ENCODE results near the gene MOCS1.
"Not testable (repeated sequence)": the region's sequence is repeated elsewhere in the genome, so short reads cannot be mapped to it uniquely, and the experiment has no call there.

Gene MOCS1

DNA sequence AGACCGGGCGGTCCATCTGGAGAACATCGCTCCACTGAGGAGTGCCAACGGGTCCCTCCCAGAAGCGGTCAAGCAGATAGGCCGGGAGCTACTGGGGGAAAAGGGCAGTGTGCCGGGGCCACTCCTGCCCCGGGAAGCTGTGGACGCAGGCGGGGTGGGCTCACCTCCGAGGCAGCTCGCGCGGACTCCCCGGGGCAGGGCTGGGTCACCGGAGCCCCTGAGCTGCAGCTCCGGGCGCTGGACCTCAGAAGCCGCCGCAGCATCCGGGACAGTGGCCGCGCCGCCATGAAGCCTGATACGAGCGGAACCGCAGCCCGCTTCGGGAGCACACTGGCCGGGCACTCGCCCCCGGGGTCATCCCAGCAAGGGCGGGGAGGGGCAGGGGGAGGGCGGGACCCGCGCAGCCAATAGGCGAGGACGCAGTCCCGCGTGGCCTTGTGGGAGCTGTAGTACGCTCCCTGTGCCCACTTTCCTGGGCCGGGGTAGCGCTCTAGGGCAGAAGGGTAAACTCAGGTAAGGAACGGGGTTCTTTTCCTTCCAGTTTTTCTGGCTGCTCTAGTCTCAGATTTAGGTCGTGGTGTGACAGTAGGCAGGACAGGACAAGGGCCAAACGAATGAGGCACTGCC is at the start of gene MOCS1:
TSS of gene MOCS1 (minus strand) at position 332 of the 627 bp plus-strand sequence. CDS start at position 287, 45 bp downstream.
- ATAC-seq = peak; percentile 85
- peak; percentile 63 for DNase-seq

DNA sequence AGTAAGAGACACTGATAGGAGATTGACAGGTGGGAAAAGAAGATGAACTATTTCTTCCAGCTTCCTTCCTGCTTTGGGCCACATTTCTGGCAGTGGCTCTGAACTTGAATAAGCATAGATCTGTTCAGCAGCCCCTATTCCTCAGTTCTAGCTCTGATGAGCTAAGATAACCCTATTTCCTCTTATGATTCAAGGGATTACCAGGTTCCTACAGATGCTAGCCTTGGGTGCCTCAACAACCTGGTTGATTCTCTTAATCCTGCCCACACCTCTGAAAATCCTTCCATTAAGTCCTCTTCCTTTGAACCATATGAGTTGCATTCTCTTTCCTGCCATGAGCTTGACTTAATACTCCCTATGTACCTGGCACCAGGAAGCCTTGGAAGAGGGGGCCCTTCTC is 49.8 kb upstream of the MOCS1 start:
- DNase-seq = no peak
- ATAC-seq = no peak

DNA sequence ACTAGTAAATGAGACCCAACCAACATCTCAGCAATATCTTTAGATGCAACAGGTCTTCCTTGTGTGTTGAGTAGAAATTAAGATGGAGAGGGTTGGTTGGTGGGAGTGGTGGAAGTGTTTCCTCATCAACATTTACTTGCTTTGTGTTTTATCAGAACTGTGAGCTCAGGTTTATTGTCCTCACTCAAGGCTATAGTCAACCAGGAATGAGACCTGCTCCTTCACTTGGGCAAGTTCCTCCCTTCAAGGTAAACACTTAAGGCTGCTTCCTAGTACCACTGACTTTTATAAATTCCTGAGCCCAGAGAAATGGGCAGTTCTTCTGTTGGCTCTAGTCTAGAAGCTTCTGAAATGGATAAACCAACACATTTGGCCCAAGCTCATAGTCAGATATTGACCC is 48.9 kb upstream of the MOCS1 start:
- no peak for DNase-seq
- ATAC-seq = no peak

DNA sequence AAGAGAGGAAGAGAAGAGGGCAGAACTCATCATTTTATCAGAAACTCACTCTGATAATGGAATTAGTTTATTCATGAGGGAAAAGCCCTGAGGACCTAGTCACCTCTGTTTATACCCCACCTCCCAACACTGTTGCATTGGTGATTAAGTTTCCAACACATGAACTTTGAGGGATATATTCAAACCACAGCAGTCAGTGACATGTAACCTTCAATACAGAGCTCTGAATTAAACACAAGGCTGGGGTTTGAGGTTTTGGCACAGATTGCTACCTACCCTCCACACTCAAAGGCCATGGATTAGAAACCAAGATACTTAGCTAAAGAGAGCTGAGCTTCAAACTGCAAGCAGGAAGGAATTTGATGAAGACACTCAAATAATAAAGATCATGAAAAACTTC is 48.5 kb upstream of the MOCS1 start:
- DNase-seq (no peak), ATAC-seq (peak; percentile 69)

DNA sequence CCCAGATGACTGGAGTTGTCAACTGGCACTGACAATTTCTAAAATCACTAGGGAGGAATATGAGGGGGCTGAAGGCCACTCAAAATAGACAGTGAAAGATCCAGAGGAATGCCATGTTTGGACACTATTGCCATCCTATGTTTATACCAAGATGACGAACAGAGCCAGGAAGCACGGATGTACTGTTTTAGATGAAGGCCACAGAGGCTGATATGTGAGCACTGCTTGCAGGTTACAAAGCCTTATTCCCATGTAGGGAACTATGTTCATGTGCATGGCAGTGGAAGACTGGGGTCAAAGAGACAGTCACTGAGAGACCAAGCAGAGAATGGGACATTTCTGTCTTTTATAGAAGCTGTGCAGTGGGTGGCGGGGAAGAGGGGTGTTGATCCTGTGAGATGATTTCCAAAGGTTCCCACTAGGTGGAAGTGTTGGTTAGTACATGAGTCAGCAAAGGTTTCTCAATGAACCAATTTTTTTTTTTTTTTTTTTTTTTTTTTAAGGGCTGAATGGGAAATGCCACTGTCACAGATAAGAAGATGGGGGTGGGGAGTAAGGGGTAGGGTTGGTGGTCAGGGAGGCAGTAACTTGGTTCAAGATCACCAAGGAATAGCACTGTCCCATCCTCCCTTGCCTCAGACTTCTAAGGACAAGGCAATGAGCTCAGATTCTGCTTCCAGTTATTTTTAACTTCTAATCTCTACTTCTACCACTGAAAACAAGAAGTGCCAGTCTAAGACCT is 46.7 kb upstream of the MOCS1 start:
- ATAC-seq (no peak), DNase-seq (peak; percentile 3)

DNA sequence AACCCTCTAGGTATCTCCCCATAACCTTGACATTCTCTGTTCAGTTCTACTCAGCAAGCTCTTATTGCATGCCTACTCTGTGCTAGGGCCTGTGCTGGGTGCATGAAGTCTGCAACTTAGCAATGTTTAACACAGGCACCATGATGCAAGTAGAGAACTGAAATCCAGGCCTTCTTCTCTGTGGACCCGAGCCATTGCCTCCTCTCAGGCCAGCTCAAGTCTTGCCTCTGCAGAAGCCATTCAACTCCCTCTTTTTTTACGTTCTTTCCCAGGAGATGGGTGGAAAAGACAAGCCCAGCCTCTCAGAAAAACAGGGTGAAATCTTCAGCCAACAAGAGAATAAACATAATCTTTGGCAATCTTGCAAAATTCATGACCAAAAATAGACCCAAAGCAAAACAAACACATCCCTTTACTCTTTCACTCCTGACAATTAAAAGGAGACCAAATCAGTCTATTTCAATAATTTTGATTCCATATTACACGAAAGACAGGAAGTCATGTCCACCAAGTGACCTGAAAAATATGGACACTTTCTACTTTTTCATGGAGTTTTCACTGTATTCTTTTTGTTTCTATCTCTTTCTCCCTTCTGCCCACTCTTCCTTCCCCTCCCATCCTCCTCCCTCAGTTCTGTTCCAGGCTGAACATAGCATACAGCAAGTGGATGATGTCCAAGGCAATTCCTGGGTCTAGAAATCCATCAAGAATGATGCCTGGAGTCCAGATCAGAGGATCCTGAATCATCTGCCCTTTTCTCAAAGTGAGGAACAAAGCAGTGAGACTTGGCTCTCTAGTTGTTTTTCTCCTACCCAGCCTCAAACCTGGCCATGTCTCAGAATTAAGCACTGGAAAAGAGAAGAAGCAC is 45.4 kb upstream of the MOCS1 start:
- no peak for DNase-seq
- no peak for ATAC-seq

DNA sequence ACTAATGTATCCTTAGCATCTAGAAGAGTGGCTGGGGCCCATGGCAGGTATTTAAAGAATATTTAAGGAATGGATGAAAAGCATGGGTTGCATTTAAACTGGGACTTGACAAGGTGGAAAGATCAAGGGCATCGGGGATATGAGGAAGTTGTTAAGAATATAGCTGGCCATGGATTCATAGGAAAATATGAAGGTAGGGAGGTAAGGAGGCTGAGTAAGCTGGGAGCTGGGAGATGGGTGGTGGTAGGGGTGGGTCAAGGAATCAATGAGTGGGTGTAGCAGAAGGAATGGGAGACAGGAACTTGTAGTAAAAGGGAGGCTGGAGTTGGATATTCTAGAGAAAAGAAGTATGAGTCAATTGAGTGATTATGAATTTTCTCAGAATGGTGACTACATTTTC is 44.0 kb upstream of the MOCS1 start:
- ATAC-seq (no peak), DNase-seq (no peak)

DNA sequence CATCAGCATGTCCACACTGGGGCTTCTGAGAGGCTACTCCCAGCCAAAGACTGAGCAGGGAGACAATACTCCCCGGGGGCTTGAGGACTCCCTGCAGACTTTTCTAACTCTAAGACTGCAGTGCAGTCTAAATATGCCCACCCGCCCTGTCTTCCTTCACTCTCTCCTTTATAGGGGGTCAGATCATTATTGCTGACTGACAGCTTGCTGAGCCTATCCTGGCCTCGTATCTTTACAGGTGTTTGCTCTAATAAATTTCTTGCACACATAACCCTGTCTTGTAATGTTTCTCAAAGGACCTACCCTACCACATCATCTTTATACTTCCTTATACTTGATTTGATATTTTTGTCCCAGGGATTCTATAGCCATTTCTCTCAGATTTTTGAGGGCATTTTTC is 39.4 kb upstream of the MOCS1 start:
- ATAC-seq (no peak), DNase-seq (no peak)

DNA sequence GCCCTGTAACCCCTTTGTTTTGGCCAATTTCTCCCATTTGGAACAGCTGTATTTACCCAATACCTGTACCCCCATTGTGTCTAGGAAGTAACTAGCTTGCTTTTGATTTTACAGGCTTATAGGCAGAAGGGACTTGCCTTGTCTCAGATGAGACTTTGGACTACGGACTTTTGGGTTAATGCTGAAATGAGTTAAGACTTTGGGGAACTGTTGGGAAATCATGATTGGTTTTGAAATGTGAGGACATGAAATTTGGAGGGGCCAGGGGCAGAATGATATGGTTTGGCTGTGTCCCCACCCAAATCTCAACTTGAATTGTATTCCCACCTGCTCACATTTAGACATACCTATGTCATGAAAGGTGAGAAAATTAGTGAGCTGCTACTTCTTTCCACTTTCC is 38.5 kb upstream of the MOCS1 start:
- not testable (repeated sequence) for DNase-seq, ATAC-seq

DNA sequence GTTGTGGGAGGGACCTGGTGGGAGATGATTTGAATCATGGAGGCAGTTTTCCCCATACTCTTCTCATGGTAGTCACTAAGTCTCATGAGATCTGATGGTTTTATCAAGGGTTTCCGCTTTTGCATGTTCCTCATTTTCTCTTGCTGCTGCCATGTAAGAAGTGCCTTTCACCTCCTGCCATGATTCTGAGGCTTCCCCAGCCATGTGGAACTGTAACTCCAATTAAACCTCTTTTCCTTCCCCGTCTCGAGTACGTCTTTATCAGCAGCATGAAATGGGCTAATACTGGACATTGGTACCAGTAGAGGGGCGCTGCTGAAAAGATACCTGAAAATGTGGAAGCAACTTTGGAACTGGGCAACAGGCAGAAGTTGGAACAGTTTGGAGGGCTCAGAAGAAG is 36.9 kb upstream of the MOCS1 start:
- not testable (repeated sequence) for DNase-seq, ATAC-seq

DNA sequence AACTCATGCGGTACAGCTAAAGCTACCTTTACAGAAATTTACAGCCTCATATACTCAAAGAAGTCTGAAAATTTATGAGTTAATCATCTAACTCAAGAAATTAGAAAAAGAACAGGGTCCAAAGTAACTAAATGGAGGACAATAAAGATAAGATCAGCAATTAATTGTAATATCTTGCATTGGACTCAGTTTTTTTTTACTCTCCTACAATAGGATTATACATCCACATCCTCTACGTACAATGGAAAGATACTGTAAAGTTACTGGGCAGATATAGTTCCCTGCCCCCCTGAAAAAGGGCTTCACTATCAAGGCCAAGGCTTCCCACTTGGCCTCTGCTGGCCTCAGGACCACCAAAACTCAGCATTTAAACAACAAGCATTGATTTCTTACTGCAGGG is 31.5 kb upstream of the MOCS1 start:
- DNase-seq (no peak), ATAC-seq (no peak)

DNA sequence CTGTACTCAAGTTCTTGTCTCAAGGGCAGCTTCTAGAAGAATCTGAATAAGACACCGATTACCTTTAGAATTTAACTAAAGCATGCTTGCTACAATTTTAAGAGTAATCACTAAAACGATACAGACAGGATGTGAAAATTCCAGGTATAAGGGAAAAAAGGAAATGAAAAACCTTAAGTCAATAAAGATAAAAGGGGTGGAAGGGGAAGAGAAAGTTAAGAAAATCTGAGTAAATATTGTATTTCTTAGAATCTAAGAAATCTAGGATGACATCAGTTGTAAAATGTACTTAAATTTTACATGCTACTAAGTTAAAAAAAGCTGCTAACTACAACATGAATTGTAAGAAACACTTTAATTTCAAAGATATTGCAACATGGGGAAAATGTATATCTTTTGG is 30.3 kb upstream of the MOCS1 start:
- no peak for ATAC-seq
- DNase-seq = no peak

DNA sequence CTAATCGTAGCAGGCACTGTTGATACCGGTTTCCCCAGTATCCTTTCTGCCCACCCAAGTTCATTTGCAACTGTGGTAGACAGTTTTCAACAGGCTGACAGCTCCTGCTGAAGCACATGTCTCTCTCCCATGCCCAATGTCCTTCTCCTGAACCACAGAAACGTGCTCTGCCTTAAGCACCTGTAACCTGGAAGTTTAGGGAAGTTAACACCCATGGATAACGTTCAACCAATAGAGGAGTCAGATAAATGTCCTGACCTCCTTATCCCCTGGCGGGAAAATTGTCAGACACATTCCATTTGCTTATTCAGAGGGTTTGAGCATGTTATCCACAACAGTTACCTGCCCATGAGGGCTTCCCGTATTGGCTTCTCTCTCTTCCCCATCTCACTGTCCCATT is 29.8 kb upstream of the MOCS1 start:
- ATAC-seq (no peak), DNase-seq (no peak)

DNA sequence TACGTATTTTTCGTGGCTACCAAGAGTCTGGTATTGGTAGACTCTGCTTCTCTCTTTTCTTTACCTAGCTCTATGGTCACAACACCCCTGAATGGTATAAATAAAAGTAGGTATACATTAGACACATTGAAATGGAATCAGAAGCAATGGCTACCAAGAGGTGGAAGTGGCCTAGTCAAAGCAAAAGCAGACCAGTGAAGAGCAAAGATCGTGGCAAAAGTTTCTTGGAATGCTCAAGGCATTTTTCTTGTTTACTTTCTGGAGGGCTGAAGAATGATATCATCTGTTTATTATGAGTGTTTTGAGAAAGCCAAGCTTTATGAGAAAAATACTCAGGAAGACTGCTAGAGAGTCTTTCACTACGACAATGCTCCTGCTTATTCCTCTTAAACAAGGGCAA is 28.6 kb upstream of the MOCS1 start:
- no peak for DNase-seq
- ATAC-seq = no peak

DNA sequence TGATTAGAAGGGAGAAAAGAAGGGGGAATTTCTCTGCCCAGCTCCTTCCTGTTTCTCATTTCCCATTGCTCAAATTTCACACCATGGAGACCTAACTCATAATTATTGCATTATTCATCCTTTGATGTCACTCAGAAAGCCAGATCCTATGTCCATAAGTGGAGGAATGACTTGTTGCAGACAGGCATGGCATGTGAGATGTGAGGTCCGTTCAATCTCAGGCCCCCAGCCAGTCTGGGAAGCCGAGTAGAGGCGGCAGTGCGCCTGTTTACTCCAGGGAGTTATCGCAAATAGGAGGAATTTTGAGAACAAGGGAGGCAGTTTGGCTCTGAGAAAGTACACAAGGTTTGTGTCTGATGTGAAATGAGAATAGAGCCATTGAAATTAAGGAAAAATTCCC is 26.9 kb upstream of the MOCS1 start:
- ATAC-seq = no peak
- no peak for DNase-seq

DNA sequence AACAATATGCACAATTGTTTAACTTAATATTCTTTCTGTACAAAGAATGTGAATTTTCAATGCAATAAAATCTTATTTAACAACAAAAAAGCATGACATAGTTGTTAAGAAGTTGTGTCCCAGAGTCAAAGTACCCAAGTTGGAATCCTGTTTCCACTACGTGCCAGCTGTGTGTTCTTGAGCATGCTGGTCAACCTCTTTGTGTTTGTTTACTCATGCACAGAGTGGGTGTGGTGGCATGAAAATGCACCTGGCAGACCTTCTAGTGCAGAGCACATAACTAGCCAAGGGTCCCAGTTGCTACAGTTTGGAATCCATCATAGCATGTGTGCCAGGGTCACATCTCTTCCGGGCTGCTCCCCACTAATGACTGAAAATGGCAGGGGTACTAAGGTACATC is 24.7 kb upstream of the MOCS1 start:
- ATAC-seq (no peak), DNase-seq (no peak)

DNA sequence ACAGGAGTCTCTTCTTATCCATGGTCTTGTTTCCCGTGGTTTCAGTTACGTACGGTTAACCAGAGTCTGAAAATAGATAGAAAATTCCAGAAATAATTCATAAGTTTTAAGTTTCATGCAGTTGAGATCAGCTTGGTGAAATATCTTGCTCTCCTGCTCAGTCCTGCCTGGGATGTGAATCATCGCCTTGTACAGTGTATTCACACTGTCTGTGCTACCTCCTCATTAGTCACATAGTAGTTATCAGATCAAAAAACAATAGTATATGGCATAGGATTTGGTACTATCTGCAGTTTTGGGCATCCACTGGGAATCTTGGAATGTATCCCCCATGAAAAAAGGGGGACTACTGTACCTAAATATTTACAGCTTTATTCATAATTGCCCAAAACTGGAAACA is 22.7 kb upstream of the MOCS1 start:
- DNase-seq (no peak), ATAC-seq (no peak)

DNA sequence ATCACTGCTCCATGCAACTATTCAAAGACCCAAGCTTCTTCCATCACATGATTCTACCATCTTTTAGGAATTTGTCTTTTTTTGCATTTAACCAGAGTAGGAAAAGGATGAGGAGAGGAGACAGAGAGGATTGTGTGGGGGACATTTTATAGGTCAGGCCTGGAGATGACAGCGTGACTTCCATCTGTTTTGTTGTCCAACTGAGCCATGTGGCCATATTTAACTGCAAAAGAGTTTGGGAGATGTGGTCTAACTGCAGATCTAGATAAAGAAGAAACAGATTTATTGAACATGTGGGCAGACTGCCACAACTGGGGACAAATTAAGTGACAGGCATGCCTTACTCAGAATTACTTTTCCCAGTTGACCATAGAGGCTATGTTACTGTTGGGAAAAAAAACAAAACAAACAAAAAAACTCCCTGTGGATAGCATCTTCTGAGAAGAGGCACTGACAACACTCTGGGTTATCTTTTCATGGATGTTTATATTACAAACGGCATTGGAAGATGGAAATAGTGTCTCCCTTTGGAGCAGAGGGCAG is 18.9 kb upstream of the MOCS1 start:
- ATAC-seq = no peak
- DNase-seq = no peak

DNA sequence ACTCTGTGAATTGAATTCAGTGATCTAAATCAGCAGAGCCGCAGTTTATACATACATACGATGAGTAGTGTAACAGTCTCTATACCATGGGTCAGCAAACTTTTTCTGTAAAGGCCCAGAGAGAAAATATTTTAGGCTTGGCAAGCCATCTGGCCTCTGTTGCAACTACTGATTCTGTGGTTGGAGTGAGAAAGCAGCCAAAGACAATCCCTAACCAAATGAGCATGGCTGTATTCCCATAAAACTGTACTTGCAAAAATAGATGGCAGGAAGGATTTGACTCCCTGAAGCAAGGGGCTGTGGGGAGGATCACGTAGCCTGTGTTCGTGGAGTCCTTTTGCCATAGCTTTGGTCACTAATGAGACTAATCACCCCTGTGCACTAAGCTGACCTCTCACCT is 17.9 kb upstream of the MOCS1 start:
- no peak for DNase-seq

DNA sequence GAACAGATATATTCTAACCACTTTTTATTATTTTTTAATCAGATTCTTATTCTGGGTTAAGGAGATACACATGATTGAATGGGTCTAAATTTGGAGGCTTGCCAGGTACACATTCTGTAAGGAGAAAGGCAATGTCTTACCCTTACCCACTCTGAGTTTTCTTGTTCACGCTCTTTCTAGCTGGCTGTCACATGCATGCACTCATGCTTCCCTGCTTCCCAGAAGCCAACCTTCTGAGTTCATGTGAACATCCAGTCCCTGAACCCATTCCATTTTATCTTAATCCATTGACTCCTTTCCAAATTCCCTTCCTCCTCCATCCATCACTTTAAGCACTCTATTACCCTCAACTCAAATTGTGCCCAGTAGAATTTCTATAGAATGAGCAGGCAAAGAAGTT is 17.5 kb upstream of the MOCS1 start:
- DNase-seq (no peak), ATAC-seq (no peak)

More for the DNA sequence above, 17.9 kb upstream of the MOCS1 start:
- ATAC-seq = no peak

DNA sequence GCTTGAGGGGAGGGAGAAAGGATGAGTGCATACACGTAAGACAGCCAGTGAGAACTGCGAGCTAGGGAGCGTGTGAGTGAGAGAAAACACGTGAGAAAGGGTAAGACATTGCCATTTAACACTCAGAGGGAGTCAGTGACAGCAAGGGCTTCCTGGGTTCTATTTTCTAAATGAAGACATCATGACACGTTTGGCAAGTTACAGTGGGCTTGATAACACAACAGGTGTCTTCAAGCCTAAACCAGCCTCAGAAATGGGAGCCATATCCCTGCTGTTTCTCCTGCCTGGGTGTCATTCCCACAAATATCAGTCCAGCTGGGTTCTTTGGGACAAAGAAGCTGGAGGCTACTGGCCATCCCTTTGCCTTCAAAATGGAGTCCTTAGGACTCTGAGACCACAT is 16.9 kb upstream of the MOCS1 start:
- ATAC-seq = no peak
- DNase-seq = no peak

DNA sequence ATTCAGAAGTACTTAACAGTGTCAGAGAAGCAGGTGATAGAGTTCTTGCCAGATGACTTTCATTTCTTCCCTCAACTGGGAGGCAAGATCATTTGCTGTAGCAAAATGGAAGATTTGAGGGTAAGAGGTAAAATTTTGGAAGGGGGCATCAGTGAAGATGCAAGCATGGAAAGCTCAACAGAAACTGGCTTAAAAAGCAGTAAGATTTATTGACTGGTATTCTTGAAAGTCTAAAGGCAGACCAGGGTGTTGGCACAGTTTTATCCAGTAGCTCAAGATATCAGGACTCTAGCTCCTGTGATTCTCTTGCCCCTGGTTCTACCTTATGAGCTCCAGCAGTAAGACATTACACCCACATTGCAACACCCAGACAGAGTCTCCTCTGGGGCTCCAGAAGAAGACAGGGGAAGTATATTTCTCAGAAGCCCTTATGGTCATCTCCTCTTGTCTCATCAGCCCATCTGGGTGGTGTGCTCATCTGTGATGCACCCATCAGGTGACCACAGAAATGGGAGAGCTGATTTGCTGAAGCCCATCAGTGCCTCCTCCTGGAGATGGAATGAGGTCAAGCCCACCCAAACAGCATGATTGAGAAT is 16.0 kb upstream of the MOCS1 start:
- ATAC-seq (no peak), DNase-seq (no peak)
